HG03432 (cell line): ENCODE measurements around the gene LIFR.
"Not testable (repeated sequence)": the region's sequence is repeated elsewhere in the genome, so short reads cannot be mapped to it uniquely, and the experiment has no call there.

Experiments used
- ATAC-seq: cut with Tn5 transposase; IDR thresholded peaks from one replicate; pipeline ENCODE4 v1.9.1; 2021; ENCODE audit warnings: mild to moderate bottlenecking, moderate library complexity; ENCODE audit not compliant: unreplicated experiment

LIFR gene

DNA sequence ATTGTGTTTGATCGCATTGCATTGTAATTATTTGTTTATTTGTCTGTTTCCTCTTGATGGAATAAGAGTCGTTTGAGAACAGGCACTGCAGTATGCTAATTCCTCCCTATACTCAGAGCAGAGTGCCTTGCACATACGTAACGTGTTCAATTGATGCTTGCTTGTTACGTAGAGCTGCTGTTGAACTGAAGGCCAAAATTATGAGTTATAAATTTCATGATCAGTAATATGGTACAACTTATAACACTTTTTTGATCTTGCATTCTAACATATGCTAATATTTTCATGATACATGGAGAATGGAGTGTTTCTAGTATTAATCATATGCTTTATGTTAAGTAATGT lies 26.5 kb upstream of the LIFR start:
- ATAC-seq = no peak

DNA sequence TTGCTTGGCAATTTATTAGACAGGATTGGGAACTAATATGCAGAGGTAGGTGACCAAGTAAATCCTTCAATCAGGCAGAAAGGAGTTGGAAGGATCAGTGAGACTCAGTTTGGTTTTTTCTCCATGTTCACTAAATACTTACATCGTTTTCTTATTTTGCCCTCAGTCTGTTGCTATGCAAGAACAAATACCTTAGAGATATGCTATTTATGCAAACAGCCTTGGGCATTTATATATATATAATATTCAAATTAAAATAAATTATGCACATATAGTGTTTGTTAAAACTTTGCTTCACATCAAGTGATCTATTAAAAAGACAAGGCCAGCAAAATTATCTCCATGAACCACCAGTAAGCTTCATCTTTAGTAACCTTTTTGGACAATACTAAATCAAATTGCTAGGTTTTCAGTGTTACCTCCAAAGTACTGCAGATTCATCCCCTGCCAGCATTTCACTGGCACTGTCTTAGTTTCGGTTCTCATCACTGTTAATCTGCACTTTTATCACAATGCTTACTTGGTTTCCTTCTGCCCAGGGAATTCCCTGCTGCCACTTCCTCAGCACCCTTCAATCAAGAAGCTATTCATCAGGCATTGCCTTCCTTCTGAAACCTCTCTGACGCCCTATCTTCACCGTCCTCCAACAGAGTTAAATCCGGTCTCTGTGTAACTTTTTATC lies 26.0 kb upstream of the LIFR start:
- ATAC-seq = no peak

DNA sequence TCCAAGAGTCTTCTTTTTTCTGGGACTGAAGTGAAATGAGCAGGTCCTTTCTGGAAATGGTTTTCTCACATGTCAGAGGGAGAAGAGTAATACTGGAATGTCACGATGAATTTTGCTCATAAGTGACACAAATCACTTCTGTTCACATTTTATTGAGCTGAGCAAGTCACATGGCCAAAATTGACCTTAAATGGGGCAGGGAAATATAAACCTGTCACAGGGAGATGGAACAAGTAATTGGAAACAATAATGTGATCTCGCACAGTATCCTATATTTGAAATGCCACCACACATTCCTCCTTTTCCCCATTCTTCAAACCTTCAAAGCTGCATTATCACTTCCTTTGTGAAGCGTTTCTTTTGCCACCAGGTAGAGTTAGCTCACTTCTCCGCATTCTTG lies 25.2 kb upstream of the LIFR start:
- ATAC-seq = no peak

DNA sequence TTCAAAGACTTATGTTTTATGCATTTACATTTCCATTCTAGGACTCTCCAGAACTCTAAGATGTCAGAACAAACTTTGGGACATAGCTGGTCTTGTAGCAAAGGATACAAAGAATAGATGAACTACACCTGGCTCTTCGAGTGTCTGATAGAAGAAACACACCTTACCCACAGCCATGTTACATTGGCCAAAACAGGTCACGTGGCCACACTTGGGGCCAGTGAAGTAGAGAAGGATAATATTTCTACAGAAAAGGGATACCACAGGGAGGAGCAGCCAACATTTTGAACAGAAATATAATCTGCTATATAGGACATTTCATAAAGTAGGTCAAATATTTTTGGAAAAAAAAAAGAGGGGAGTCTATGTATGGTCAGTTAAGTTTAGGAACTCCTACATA lies 22.7 kb upstream of the LIFR start:
- ATAC-seq = no peak

DNA sequence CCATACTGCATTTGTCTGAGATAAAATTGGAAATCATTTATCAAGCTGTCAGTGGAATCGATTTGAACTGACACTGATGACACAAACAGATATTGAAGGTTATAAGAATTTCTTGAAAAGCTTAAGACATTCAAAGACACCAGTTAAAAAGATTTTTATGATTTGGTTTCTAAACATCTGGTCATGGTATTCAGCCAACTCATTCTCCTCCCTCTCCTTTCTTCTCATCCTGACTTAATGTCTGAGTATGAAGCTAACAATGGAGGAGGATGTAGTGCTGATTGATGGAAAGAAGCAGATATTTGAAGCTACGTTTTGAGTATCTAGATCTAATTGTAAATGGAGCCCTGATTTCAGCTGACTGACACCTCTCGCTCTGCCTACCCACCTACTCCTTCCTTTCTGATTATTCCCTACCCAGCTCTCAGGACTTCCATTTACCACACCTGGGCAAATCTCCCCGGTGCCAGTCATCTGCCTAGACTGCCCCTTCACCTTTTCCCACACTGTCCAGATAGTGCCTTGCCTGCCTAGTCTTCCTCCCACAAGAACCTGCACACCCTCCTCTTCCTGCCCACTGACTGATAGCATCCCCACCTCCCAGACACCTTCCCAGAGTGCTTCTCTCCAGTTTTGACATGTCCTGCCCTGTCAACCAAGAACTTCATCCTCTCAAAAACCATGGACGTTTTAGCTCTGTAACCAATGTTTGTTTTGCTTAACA lies 20.7 kb upstream of the LIFR start:
- no peak for ATAC-seq

DNA sequence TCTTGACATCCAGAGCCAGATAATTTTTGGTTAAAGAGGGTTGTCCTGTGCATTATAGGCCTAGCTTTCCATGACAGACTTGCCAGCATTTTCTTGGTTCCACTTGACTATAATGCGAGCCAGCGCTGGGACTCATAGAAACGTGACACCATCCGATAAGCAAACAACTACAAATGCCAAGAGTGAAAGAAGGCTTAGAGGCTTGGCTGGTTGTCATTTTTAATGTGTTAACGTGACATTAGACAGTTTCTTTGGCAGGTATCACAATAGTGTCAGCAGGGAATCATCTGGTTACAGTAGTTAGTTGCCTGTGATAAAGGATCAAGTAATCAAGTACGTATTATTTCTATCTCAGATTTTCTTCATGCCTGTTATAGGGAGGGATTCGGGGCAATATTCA lies 20.0 kb upstream of the LIFR start:
- ATAC-seq = no peak

DNA sequence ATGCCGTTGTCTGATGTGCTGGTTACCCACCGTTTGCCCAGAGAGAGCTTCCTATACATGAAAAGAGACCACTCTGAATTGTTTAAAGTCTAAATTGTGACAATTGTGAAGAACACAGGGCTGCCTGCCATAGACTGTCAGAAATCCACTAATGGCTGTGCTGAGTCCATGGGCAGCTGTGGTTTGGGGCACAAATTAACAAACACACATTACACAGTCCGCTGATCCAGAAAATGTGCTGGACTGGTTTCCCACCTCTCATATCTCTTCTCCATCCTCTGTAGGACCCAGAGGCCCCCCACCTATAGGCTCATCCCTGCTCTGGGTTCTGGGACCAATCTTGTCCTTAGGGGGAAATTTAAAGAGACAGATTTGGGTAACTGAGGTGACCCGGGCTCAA lies 19.0 kb upstream of the LIFR start:
- no peak for ATAC-seq

DNA sequence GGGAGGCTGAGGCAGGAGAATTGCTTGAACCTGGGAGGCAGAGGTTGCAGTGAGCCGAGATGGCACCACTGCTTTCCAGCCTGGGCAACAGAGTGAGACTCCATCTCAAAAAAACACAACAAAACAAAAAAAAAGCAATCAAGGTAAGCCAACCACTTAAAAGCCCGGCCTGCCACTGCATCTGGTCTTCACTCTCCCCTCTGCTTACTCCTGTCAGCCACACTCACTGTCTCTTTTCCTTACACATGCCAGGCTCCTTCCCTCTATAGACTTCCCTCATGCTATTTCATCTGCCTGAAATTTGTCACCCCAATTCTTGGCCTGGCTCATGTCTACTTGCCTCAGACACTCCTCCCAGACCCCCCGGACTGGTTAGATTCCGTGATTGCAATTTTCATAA lies 17.6 kb upstream of the LIFR start:
- no peak for ATAC-seq

DNA sequence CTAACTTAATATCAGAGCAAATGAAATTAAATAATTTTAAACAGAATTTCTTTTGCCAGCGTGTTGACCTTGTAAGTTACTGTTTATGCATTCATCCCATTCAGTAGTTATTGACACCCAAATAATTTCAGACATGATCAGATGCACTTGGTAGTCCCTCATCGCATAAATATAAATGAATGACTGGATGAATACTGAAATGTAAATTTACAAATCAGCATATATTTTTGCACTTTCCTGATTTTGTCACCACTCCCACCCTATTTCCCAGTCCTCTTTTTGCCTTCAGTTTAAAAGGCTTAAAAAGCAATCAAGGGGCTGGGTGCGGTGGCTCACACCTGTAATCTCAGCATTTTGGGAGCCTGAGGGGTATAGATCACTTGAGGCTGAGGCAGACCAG lies 17.1 kb upstream of the LIFR start:
- ATAC-seq = no peak

DNA sequence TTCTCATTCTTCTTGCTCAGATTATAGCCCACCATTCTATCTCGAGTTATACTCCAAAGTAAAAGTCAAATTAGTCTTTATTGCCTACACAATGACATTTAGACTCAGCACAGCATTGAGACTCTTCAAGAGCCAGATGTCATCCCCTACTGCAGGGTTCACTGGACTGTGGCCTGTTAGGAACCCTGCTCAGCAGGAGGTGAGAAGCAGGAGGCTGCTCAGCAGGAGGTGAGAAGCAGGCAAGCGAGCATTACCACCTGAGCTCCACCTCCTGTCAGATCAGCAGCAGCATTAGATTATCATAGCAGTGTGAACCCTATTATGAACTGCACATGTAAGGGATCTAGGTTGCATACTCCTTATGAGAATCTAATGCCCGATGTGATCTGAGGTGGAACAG lies 12.7 kb upstream of the LIFR start:
- ATAC-seq = no peak

DNA sequence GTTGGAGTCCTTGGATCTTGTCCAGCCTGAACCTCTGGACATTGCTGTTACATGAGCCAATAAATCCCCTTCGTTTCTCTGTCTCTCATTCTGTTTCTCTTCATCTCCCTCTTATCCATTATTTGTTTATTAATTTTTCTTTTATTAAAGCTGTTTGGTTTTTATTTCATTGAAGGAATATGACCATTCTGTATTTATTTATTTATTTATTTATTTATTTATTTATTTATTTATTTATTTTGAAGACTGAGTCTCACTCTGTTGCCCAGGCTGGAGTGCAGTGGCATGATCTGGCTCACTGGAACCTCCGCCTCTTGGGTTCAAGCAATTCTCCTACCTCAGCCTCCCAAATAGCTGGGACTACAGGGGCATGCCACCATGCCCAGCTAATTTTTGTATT lies 10.9 kb upstream of the LIFR start:
- not testable (repeated sequence) for ATAC-seq

DNA sequence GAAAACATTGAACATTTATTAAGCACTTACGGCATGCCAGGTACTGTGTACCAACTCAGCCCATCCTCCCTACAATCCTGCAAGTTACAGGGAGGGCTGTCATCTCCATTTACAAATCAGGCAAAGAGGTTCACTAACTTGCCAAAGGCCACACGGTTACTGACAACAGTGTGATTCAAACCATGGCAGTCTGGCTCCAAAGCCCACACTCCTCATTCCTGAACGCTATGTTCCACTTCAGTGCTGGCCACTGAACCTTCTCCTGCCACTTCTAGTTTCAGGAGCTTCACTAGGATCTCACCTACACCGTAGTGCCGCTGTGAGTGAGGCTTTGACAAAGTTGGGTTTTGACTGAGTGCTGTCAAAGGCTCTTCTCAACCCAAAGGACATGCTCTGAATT lies 7.2 kb upstream of the LIFR start:
- no peak for ATAC-seq

DNA sequence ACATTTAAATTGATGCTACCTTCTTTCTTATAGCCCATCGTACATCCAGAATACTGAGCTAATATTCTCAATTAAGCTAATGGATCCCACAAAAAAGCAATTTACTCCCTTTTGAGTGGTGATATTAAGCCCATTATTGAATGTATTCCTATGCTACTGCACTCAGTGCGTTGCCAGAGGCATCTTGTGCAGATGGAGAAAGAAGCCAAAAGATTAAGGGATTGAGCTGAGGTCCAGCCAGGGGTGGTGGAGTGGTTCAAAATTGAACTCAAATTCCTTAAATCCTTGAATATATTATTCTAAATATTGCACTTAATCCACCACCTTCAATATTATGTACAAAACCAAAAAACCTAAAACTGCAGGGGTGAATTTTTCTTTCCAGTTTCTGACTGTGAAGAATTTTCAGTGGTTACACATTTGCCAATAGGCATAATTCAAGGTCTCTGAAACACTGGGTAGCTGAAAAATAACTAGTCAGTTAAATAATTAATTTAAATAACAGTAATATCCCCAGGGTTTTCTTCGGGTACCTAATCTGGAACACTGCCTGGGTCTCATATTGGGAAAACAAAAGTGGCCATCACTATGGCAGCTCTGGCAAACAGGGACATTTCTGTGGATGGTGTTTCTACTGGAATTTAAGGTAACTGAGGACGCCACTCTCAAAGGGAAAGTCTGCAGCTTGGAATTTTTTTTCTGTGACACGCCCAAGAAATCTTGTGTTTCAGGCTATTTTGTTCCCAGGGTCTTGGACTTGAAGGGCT lies 6.2 kb upstream of the LIFR start:
- ATAC-seq = no peak

DNA sequence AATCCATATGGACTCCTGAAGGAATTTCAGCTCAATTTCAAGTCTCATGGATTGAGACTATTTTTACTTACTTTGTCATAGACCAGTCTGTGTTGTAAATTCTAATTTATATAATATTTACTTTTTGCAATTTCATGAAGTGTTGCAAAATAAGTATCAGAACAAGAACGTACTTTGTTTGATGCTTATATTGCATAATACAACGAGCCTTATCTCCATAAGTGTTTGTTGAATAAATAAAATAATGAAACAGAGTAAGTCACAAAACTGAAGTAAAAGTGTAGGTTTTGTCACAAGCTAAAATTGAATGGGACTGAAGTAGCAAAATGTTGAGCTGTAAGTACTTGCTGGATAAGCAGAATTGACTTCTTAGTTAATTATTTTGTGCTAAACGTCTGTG lies 3.0 kb upstream of the LIFR start:
- ATAC-seq = no peak

DNA sequence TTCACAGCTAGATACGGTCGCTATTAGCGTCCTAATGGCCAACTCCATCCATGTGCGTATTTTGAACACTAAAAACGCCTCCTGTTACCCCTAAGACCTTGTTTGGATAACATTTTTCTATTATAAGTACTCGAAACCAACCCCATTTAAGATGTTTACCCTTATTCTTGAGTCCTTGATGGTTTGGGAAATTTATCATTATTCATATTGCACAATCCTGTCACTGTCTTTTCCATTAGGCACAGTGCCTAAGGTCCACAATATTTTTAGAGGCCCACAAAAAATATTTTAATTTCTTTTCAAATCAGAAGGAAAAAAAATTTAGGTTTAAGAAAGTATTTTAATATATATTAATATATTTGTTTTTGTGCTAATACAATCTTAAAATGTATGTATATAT lies 1.3 kb upstream of the LIFR start:
- ATAC-seq = no peak

DNA sequence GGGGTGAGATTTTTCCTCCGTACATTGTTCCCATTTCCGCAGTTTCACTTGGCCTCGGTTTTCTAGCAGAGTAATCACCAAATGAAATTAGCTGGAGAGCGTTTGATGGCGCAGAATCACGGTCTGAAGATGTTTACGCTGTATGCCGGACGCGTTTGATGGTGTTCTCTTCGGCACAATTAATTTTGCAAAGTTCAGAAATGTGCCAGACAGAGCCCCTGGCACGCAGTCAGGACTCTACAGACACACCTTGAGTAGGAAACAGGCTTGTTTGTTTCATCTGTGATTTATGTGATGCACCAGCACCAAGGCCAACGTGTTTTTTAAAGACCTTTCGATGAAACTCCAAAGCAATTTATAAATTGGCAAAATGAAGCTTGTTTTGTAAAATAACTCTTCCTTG lies 863 bp upstream of the LIFR start:
- ATAC-seq = no peak

DNA sequence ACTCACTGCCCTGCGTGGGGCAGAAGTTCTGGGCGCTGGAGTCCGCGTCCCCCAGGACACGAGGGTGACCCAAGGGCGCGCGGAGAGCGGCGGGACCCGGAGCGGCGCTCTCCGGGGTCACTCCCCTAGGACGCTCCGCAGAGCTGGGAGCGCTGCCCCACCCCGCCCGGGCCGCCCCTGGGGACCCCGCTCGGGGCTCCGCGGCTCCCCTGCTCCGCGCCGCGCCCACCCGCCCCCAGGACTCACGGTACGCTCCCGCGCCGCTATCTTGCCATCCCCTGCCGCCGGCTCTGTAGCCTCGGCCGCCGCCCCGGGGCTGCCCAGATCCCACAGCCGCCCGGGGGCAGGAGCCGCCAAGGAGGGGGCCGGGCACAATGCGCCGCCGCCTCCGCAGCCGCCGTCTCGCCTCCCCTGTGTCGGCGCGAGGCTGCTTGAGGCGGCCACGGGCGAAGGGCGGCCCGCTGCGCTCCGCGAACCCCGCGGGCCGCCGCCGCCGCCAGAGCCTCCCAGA lies 303 bp downstream of the LIFR start:
- ATAC-seq = no peak

DNA sequence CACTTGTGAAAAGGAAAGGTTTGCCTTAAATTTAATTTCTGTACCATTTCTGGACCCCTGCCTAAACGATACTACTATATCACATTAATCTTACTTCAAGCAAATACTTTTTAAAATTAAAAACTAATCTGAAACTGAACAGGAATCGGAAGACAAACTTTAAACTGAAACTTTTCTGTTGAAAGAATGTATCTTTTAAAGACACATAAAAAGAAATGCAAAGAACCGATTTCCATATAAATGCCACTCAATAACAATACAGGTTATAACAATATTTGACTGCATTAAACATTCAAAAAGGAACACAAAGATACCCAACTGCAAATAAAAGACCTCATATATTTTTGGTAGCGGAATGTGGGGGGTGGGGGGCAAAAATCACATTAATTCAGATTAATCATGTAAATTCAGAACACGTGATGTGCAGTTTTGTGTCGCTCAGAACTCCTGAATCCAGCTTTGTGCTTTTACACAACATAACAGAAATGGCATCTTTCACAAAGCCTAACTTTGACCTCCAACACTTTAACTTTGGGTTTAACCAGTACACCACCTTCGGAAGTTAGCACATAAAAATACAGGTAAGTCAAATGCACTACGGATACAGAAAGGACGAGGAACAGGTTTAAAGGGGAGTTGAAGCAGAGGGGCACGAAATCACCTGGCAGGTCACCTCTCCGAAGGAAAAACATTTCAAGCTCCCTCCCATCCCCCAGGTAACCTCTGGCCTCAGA lies 925 bp downstream of the LIFR start:
- no peak for ATAC-seq

DNA sequence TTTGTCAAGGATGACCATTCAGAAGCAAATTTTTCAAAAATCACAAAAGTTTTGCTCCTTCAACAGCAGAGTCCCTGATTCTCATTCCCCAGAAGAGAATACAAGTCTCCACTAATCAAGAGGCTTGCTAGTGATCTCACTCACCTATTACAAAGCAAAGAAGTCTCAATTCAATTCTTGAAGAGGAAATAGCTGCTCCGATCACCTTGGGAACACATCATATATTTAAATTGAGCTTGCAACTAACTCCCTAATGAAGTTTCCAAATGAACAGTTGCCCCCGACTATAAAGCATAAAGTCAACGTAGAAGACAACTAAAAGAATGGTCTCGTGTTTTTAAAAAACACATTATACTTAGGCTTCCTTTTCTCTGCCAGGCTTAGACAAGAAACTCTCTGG lies 1.6 kb downstream of the LIFR start:
- ATAC-seq = no peak

DNA sequence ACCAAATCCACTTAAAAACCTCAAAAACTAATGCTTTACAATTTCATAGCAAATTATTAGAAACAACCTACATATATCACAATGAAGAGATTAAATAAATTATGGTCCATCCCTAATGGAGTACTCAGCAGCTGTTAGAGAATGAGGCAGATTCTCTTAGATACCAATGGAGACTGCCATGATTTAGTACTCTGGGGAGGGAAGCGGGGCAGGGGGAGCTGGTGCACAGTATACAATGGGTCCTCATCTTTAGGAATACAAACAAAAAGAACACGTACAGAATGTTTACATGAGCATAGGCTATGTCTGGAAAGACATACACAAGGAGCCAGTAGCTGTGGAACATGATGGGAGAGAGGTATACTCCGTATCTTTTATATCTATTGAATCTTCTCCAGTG lies 2.0 kb downstream of the LIFR start:
- ATAC-seq = no peak

DNA sequence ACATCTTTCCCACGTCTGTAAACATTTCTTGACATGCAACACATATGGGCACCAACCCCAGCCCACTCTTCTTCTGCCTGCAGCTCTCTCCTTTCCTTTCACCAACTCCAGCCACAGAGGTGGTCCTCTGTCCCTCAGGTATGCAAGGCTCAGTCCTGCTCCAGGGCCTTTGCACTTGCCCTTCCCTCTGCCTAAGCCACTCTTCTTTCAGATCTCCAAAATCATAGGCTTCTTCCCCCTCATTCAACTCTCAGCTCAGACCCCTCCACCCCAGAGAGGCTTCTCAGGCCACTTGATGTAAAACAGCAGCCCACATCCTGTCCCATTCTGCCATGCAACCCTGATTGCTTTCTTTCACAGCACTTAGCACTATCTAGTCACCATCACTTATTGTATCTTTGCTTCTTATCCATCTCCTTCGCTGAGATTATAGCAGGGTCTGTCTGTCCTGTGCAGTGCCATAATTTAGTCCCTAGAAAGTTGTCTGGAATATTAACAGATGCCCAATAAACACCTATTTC lies 3.4 kb downstream of the LIFR start:
- ATAC-seq = no peak
